Neural cell (in vitro differentiated cells): ENCODE results near the gene LHX2. TPM values are rescaled to one million over a fixed set of nuclear protein-coding genes. Genes with fewer than 3 reads are reported as not detected.

Experiments
- H2AFZ ChIP-seq: fragments of 200-600, 300-800 bp; sonication (generic), shearing (Covaris generic); 2 replicates; pipeline ENCODE4 v1.6.0; 2014; ENCODE audit warnings: low read depth, mild to moderate bottlenecking, antibody characterized with exemption, low read length, moderate library complexity
- H3F3A ChIP-seq: fragments of 200-600 bp; shearing (Covaris generic); 2 replicates; pipeline ENCODE4 v1.6.1; 2016; ENCODE audit warnings: mild to moderate bottlenecking, moderate library complexity, mixed read lengths, antibody characterized with exemption, low read length; ENCODE audit not compliant: insufficient read depth, poor library complexity, severe bottlenecking
- H3K27ac ChIP-seq: fragments of 200-600, 300-800 bp; sonication (generic), shearing (Covaris generic); 2 replicates; pipeline ENCODE4 v1.5.1; 2014; ENCODE audit warnings: mild to moderate bottlenecking, low read length, moderate library complexity
- H3K27me3 ChIP-seq: fragments of 300-800, 200-600 bp; sonication (generic), shearing (Covaris generic); 2 replicates; pipeline ENCODE4 v1.6.0; 2014; ENCODE audit warnings: mild to moderate bottlenecking, low read depth, low read length, moderate library complexity; ENCODE audit not compliant: insufficient read depth
- H3K36me3 ChIP-seq: fragments of 300-800, 200-600 bp; sonication (generic), shearing (Covaris generic); 2 replicates; pipeline ENCODE4 v1.5.1; 2014; ENCODE audit warnings: mild to moderate bottlenecking, antibody characterized with exemption, low read length, moderate library complexity; ENCODE audit not compliant: insufficient read depth
- H3K4me2 ChIP-seq: fragments of 300-800, 200-600 bp; sonication (generic), shearing (Covaris generic); 2 replicates; pipeline ENCODE4 v1.6.0; 2014; ENCODE audit warnings: mild to moderate bottlenecking, low read length
- H3K4me3 ChIP-seq: fragments of 300-800, 200-600 bp; sonication (generic), shearing (Covaris generic); 2 replicates; pipeline ENCODE4 v1.5.1; 2014; ENCODE audit warnings: mild to moderate bottlenecking, low read length, moderate library complexity
- H3K79me2 ChIP-seq: fragments of 200-600 bp; shearing (Covaris generic); replicated peaks from 2 replicates; pipeline ENCODE4 v1.6.0; 2014; ENCODE audit warnings: mild to moderate bottlenecking, low read length, moderate library complexity; ENCODE audit not compliant: insufficient read depth
- H3K9ac ChIP-seq: fragments of 300-800, 200-600 bp; sonication (generic), shearing (Covaris generic); 2 replicates; pipeline ENCODE4 v1.6.1; 2016; ENCODE audit warnings: mild to moderate bottlenecking, low read length, mixed read lengths
- H3K9me2 ChIP-seq: fragments of 200-600 bp; shearing (Covaris generic); 2 replicates; pipeline ENCODE4 v1.6.1; 2016; ENCODE audit warnings: mild to moderate bottlenecking, low read length, mixed read lengths; ENCODE audit not compliant: insufficient read depth
- H3K9me3 ChIP-seq: fragments of 200-600, 300-800 bp; sonication (generic), shearing (Covaris generic); 2 replicates; pipeline ENCODE4 v1.6.1; 2016; ENCODE audit warnings: mild to moderate bottlenecking, mixed run types, low read length, moderate library complexity, mixed read lengths
- H4K20me1 ChIP-seq: fragments of 200-600 bp; shearing (Covaris generic); 2 replicates; pipeline ENCODE4 v1.6.1; 2016; ENCODE audit warnings: mild to moderate bottlenecking, mixed run types; ENCODE audit not compliant: insufficient read depth
- EP300 ChIP-seq: fragments of 450-650 bp; conservative IDR thresholded peaks from 2 replicates; pipeline ENCODE4 v1.6.1; 2014; ENCODE audit warnings: antibody characterized with exemption, mild to moderate bottlenecking, moderate library complexity; ENCODE audit not compliant: poor library complexity, severe bottlenecking
- EZH2 ChIP-seq: fragments of 200-600, 300-800 bp; shearing (Covaris generic), sonication (generic); IDR thresholded peaks from 2 replicates; pipeline ENCODE4 v1.6.1; 2014; ENCODE audit warnings: antibody characterized with exemption, low read length, borderline replicate concordance, mild to moderate bottlenecking; ENCODE audit not compliant: insufficient read depth, poor library complexity, severe bottlenecking
- MXI1 ChIP-seq: fragments of 450-650 bp; conservative IDR thresholded peaks from 2 replicates; pipeline ENCODE4 v1.6.1; 2014; ENCODE audit warnings: antibody characterized with exemption, mild to moderate bottlenecking; ENCODE audit not compliant: poor library complexity, severe bottlenecking
- POLR2AphosphoS5 ChIP-seq: IDR thresholded peaks from 2 replicates; pipeline ENCODE4 v1.6.1; 2012
- RAD21 ChIP-seq: fragments of 450-650 bp; conservative IDR thresholded peaks from 2 replicates; pipeline ENCODE4 v1.6.1; 2014; ENCODE audit warnings: antibody characterized with exemption, mild to moderate bottlenecking, moderate library complexity
- SMC3 ChIP-seq: fragments of 450-650 bp; conservative IDR thresholded peaks from 2 replicates; pipeline ENCODE4 v1.6.1; 2014; ENCODE audit warnings: antibody characterized with exemption, mild to moderate bottlenecking, moderate library complexity; ENCODE audit not compliant: poor library complexity
- TAF1 ChIP-seq: IDR thresholded peaks from 2 replicates; pipeline ENCODE4 v1.6.1; 2012; ENCODE audit warnings: low read depth
- polyA plus RNA-seq: library from polyadenylated mRNA; depleted of rRNA; stranded (reverse); fragments of >200 nt; gene quantifications from 2 replicates; pipeline ENCODE4 v1.2.3, GENCODE V29; 2014
- TF ChIP-seq, protein P1 (sequence below): fragments of 450-650 bp; IDR thresholded peaks from 2 replicates; pipeline ENCODE4 v1.5.1; 2014; ENCODE audit warnings: antibody characterized with exemption, mild to moderate bottlenecking, moderate library complexity; ENCODE audit not compliant: poor library complexity, severe bottlenecking
- TF ChIP-seq, protein P2 (sequence below): IDR thresholded peaks from 2 replicates; pipeline ENCODE4 v1.6.1; 2012; ENCODE audit warnings: borderline replicate concordance

The LHX2 gene
- polyA plus RNA-seq, 1 donor from 2014 or later, result 3.6 TPM

DNA sequence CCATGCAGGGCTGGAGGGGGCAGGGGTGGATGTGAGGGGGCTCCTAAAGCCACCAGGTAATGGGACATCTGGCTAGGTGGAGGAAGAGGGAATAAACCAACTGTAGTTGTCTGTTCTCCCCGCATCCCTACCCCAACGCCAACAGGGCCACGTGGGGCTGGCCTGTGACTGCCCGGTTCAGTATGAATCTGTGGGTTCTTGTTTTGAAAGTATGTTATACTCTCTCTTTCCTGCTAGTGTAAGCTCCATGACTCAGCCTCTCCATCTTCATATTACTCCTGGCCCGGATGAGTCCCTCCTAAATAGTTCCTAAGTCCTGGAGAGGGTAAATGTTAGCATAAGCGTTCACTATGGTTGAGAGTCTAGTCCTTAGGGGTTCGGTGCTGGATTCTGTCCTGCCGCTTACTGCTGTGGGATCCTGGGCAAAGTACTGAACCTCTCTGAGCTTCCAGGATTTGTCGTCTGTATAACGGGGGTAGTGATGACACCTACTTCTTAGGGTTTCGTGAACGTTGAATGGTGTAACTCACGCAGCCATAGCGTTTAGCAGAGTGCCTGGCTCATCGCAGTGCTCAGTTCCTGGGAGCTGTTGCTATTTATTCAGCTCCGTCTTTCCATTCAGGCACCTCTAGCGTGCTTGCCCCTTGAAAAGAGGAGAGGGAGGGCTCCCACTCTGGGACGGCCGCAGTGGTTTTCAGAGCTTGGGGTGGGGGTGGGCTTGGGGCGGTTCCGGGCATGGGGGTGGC lies 28.8 kb downstream of the LHX2 start:
- Histone ChIP-seq H3K4me3 (no peak overlapping the region), H4K20me1 (no peaks in the 10 kb centered on the region), H3K9ac (no peak overlapping the region), H3F3A (no peaks in the 10 kb centered on the region), H3K36me3 (no peaks in the 10 kb centered on the region), H3K79me2 (no peaks in the 10 kb centered on the region), H3K4me2 (no peak overlapping the region), H3K9me2 (no peaks in the 10 kb centered on the region), H2AFZ (no peak overlapping the region), H3K27ac (no peak overlapping the region), H3K27me3 (peaks cover 10% of the 10 kb centered on the region), H3K9me3 (no peaks in the 10 kb centered on the region)
- no peak for TF ChIP-seq EP300
- no peak for TF ChIP-seq MXI1
- TF ChIP-seq, protein P1, sequence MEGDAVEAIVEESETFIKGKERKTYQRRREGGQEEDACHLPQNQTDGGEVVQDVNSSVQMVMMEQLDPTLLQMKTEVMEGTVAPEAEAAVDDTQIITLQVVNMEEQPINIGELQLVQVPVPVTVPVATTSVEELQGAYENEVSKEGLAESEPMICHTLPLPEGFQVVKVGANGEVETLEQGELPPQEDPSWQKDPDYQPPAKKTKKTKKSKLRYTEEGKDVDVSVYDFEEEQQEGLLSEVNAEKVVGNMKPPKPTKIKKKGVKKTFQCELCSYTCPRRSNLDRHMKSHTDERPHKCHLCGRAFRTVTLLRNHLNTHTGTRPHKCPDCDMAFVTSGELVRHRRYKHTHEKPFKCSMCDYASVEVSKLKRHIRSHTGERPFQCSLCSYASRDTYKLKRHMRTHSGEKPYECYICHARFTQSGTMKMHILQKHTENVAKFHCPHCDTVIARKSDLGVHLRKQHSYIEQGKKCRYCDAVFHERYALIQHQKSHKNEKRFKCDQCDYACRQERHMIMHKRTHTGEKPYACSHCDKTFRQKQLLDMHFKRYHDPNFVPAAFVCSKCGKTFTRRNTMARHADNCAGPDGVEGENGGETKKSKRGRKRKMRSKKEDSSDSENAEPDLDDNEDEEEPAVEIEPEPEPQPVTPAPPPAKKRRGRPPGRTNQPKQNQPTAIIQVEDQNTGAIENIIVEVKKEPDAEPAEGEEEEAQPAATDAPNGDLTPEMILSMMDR, result no peak
- TF ChIP-seq POLR2AphosphoS5, result no peak
- no peak for TF ChIP-seq SMC3
- TF ChIP-seq TAF1, result no peak
- TF ChIP-seq EZH2, result no peak
- TF ChIP-seq RAD21, result no peak

DNA sequence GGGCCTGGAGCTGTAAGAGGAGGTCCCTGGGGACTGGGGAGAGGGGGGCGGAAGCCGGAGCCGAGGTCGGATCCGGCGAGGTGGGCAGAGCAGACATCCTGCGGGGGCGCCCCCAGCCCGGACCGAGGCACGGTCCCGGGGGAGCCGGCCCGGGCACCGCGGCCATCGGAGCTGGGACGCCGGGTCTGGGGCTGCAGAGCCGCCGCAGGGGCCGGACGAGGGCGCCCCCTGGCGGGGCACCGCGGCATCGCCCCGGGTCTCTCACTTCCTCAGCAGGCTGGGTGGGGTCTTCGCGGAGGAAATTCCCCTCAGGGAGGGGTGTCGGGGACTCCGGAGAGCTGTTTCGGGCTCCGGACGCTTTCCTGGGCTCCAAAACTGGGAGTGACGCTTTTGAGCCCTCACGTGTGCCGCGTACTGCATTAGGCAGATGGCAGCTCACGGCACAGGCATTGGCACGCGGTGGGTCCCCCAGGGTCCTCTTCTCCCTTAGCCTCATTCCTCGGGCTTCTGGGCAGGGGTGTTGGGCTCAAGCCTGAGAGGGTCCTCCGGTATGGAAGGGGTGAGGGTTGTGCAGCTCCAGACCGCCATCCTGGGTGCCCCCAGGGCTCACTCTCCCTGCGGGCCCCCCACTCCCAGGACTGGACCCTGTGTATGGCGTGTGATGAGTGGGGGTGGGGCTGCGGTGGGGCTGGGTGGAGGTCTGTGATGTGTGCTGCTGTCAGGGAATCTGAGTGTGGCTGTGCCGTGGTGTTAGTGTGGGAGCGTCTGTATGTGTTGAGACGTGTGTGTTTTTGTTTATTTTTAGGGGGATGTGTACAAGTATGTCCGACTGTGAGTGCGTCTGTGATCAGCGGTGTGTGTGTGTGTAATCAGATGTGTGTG lies 29.6 kb downstream of the LHX2 start:
- H3K9me2 ChIP-seq, result no peaks in the 10 kb centered on the region
- no peak overlapping the region for H3K27ac ChIP-seq
- no peak overlapping the region for H2AFZ ChIP-seq
- no peak overlapping the region for H3K4me3 ChIP-seq
- peaks cover 14% of the 10 kb centered on the region for H3K27me3 ChIP-seq
- H3K79me2 ChIP-seq, result no peaks in the 10 kb centered on the region
- H4K20me1 ChIP-seq, result no peaks in the 10 kb centered on the region
- no peaks in the 10 kb centered on the region for H3K36me3 ChIP-seq
- no peak overlapping the region for H3K4me2 ChIP-seq
- H3K9ac ChIP-seq, result no peak overlapping the region
- no peaks in the 10 kb centered on the region for H3F3A ChIP-seq
- no peak for TF ChIP-seq TAF1
- no peak for TF ChIP-seq POLR2AphosphoS5
- TF ChIP-seq MXI1, result no peak
- TF ChIP-seq, protein P2, sequence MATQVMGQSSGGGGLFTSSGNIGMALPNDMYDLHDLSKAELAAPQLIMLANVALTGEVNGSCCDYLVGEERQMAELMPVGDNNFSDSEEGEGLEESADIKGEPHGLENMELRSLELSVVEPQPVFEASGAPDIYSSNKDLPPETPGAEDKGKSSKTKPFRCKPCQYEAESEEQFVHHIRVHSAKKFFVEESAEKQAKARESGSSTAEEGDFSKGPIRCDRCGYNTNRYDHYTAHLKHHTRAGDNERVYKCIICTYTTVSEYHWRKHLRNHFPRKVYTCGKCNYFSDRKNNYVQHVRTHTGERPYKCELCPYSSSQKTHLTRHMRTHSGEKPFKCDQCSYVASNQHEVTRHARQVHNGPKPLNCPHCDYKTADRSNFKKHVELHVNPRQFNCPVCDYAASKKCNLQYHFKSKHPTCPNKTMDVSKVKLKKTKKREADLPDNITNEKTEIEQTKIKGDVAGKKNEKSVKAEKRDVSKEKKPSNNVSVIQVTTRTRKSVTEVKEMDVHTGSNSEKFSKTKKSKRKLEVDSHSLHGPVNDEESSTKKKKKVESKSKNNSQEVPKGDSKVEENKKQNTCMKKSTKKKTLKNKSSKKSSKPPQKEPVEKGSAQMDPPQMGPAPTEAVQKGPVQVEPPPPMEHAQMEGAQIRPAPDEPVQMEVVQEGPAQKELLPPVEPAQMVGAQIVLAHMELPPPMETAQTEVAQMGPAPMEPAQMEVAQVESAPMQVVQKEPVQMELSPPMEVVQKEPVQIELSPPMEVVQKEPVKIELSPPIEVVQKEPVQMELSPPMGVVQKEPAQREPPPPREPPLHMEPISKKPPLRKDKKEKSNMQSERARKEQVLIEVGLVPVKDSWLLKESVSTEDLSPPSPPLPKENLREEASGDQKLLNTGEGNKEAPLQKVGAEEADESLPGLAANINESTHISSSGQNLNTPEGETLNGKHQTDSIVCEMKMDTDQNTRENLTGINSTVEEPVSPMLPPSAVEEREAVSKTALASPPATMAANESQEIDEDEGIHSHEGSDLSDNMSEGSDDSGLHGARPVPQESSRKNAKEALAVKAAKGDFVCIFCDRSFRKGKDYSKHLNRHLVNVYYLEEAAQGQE, result no peak
- TF ChIP-seq, protein P1, result peak; percentile 63
- no peak for TF ChIP-seq EZH2
- TF ChIP-seq RAD21, result peak; percentile 51
- TF ChIP-seq EP300, result no peak
- peak; percentile 63 for TF ChIP-seq SMC3
- H3K9me3 ChIP-seq, result no peaks in the 10 kb centered on the region
